GM10266 (cell line): ENCODE results near the gene GLP2R.

ENCODE experiments used
- DNase-seq: peaks from one replicate; pipeline ENCODE4 v3.0.0; 2012; ENCODE audit errors: extremely low spot score
- TF ChIP-seq, protein P1 (sequence below): IDR thresholded peaks from 2 replicates; pipeline ENCODE4 v1.5.1; 2012; ENCODE audit warnings: mild to moderate bottlenecking, low read depth; ENCODE audit not compliant: control insufficient read depth, insufficient read depth; ENCODE audit errors: missing control alignments

Gene GLP2R

DNA sequence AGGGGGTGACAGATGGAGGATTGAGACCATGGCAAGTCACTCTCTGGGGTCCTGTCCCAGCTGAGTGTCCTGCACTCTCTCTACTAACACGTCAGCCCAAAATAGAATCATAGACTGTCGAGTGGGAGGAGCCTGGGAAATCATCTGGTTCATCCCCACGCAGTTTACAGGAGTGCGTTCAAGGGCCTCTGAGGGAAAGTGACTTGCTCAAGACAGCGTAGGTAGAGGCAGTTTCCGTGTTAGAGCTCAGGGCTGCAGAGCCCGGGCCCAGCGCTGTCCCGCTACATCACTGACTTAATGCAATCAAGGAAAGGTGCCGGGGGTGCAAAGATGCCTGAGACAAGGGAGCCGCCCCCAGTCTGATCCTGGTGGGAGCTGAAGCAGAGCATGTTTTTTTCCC lies 14.2 kb upstream of the GLP2R start:
- TF ChIP-seq, protein P1, sequence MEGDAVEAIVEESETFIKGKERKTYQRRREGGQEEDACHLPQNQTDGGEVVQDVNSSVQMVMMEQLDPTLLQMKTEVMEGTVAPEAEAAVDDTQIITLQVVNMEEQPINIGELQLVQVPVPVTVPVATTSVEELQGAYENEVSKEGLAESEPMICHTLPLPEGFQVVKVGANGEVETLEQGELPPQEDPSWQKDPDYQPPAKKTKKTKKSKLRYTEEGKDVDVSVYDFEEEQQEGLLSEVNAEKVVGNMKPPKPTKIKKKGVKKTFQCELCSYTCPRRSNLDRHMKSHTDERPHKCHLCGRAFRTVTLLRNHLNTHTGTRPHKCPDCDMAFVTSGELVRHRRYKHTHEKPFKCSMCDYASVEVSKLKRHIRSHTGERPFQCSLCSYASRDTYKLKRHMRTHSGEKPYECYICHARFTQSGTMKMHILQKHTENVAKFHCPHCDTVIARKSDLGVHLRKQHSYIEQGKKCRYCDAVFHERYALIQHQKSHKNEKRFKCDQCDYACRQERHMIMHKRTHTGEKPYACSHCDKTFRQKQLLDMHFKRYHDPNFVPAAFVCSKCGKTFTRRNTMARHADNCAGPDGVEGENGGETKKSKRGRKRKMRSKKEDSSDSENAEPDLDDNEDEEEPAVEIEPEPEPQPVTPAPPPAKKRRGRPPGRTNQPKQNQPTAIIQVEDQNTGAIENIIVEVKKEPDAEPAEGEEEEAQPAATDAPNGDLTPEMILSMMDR: no peak
- no peak for DNase-seq

GRCh38 chr17:9813166-9813565 lies 12.6 kb upstream of the GLP2R start:
- no peak for DNase-seq

DNA sequence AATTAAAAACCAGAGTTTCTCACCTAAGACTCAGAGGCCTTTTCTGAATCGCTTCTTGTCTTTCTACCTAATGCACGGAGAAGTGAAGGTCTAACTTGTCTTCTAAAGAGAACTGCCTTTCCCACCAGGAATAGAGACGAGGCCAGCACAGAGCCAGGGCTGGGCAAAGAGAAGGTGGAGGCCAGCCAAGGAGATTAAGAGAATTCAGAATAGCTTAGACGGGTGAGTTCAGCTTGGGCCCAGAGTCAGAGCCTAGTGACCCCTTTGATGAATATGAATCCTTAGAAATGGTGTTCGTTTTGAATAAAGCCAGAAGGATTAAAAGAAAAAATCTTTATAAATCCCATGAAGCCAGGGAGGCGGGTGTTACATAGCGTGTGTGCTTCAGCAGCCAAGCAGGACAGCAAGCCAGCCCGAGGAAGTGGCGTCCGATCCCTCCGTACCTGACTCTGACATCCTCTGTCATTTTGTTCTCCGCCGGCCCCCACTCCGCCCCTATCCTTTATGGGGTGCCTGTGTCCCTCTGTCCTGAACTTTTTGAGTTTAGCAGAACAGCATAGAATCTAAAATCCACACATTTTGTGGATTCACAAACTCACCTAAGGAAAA lies 11.3 kb upstream of the GLP2R start:
- TF ChIP-seq, protein P1: no peak
- no peak for DNase-seq

More at GRCh38 chr17:9813166-9813565, 12.6 kb upstream of the GLP2R start:
- TF ChIP-seq, protein P1: no peak

DNA sequence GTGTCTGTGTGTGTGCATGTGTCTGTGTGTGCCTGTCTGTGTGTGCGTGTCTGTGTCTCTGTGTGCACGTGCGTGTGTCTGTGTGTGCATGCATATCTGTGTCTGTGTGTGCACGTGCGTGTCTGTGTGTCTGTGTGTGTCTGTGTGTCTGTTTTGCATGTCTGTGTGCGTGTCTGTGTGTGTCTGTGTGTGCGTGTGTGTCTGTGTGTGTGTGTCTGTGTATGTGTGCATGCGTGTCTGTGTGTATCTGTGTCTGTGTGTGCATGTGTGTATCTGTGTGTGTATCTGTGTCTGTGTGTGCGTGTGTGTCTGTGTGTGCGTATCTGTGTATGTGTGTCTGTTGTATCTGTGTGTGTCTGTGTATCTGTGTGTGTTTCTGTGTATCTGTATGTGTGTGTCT lies 9.3 kb upstream of the GLP2R start:
- no peak for DNase-seq
- TF ChIP-seq, protein P1: no peak

- TF ChIP-seq, protein P1: no peak
- DNase-seq: no peak
Measured at GRCh38 chr17:9817086-9817485, 8.6 kb upstream of the GLP2R start.

DNA sequence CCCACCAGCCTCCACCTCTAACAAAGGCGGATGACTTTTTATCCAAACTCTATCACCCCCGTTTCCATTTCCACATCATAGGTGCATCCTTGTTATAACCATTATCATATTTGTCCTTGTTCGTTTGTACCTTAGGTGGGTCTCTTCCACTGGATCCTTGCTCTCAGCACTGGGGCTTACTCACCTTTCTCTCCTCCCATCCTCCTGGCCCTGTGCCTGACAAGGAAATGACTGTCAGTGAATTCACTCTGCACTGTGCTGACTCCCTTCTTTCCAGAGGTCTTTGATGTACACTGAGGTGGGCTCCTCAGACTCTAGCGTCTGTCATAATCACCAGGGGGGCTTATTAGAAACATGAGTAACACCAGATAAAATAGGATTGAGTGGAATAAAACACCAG lies 7.0 kb upstream of the GLP2R start:
- DNase-seq: no peak
- TF ChIP-seq, protein P1: no peak

- TF ChIP-seq, protein P1: no peak
- DNase-seq: no peak
Measured at GRCh38 chr17:9820448-9820847, 5.3 kb upstream of the GLP2R start.
